Hematopoietic multipotent progenitor cell treated with erythropoietin and hydrocortisone succinate and interleukin-3 and kit ligand, for 15 days (in vitro differentiated cells): ENCODE results near the gene CACNA2D3.

ENCODE experiments used
- DNase-seq: peaks from one replicate; pipeline ENCODE4 v3.0.0-alpha.2; 2015; ENCODE audit warnings: low spot score

CACNA2D3 gene

GRCh38 chr3:54341811-54342210 is 219.5 kb downstream of the CACNA2D3 start:
- no peak for DNase-seq

DNA sequence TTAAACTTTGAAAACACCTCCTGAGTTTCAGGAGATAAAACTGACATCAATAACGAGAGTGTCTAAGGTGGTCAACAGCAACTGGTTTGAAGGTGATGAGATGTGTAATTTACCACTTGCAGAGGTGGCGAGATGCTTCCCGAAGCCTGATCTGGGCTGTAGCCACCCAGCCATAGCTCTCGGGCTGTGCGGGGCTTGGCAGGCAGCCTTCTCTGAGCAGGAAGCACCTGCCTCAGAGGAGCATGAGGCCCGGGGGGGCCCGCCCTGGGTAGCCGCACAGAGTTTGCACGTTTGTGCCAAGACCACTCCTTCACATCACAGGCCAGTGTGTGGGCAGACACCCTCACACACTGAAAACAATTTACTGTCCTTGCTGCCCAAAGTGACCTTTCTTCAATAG is 220.3 kb downstream of the CACNA2D3 start:
- no peak for DNase-seq

- no peak for DNase-seq
Measured at GRCh38 chr3:54343495-54343894, 221.1 kb downstream of the CACNA2D3 start.

DNA sequence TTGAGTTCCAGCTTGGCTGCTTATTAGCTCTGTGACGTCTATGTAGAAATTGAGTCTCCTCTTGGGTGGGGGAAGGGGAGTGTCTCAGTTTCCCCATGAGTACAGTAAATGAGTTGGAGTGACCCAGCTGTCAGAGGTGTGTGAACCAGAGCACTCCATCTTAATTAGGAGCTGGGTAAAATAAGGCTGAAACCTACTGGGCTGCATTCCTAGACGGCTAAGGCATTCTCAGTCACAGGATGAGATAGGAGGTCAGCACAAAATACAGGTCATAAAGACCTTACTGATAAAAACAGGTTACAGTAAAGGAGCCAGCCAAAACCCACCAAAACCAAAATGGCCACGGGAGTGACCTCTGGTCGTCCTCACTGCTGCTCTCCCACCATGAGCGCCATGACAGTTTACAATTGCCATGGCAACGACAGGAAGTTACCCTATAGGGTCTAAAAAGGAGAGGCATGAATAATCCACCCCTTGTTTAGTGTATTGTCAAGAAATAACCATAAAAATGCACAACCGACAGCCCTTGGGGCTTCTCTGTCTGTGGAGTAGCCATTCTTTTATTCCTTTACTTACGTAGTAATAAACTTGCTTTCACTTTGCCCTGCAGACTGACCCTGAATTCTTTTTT is 222.4 kb downstream of the CACNA2D3 start:
- DNase-seq, result no peak

DNA sequence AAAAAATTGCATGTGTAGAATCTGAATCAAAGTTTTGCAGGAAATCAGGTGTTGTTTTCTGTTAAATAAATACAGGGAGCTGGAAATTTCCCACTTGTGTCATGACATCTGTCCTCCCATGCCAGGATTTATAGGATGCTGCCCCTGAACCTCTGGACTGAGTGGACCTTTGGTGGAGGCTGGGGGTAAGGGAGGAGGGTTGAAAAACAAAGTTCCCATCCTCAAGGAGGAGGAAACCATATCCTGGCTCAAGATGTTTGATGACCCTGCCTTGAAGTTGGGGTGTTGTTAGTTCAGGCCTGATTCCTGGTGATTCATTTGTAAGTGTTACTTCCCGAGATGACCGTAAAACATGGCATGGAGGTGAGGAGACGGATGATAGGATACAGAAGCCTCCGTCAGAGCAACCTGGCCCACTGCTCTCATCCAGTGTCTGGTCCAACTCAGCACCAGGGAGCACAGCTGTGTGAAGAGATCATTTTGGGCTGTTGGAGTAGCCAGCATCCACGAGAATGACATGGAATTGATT is 223.6 kb downstream of the CACNA2D3 start:
- no peak for DNase-seq

DNA sequence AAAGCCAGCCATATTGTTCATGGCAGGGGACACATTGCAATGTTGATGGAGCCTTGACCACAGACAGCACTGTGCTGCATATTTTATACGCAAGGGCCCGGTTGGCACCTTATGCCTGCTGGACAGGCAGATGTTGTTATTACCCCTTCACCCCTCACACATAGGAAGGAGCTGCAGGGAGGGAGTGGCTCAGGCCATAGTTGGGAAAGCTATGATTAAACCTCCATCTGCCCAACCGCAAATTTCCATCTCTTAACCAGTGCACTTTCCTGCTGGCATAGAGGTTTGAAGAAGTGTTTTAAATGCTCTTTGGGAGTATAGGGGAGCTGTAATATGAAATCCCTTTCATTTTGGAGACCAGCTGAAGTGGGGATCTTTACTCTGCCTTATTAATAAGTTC is 224.7 kb downstream of the CACNA2D3 start:
- DNase-seq, result no peak

- DNase-seq, result no peak
Measured at GRCh38 chr3:54347933-54348332, 225.6 kb downstream of the CACNA2D3 start.

- no peak for DNase-seq
Measured at GRCh38 chr3:54349231-54349652, 226.9 kb downstream of the CACNA2D3 start.

GRCh38 chr3:54349691-54350090 is 227.3 kb downstream of the CACNA2D3 start:
- no peak for DNase-seq

DNA sequence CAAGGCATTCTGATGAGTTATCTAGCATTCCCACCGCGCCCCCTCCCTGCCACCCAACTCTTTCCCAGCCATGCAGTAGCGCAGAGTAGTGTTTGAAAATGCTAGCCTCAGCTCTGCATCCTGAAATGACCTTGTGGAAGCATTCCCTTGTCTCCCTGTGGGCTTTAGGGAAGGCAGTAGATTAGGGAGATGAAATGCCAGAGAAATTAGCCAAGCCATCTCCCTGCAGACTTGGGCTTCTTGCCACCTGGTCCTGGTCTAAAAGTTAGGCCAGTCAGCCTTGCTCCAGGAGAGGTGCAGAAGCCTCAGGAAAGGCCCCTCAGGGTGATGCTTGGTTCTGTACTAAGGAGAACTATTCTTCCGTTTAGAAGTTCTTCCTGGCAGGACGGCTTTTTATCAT is 231.2 kb downstream of the CACNA2D3 start:
- DNase-seq, result no peak

DNA sequence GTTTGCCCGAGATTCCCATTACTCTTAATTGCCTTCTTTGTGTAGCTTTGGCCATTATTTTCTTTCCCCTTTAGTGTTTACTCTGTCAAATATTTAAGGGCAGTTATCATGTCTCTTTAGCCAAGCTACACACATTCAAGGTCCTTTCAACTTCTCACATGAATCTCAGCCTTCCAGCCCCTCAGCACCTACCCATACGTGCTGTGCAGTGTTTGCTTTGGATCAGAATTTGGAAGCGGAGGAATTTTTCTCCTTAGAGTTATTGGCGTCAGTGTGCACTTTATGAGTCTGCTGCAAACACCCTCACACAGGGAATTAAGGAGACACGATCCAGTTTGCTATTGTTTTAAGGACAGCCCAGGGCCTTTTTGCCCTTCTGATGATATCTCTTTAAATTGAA is 231.6 kb downstream of the CACNA2D3 start:
- DNase-seq, result no peak

DNA sequence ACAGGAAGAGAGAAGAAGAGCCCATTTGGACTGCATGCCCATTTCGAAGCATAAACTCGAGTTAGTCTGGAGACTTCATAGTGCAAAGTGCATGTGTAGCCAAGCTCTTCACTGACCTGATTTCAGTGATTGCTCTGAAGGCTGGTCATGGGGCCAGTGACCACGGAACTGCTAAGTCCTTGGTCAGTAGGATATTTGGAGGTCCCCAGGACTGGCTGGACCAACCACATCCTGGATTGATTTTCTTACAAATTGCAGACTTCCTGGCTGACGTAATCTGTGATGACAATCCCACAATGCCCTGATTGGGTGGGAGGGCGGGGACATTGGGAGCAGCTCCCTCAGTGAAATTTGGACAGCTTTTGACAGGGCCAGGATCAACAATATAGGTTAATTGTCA is 233.4 kb downstream of the CACNA2D3 start:
- DNase-seq, result no peak

DNA sequence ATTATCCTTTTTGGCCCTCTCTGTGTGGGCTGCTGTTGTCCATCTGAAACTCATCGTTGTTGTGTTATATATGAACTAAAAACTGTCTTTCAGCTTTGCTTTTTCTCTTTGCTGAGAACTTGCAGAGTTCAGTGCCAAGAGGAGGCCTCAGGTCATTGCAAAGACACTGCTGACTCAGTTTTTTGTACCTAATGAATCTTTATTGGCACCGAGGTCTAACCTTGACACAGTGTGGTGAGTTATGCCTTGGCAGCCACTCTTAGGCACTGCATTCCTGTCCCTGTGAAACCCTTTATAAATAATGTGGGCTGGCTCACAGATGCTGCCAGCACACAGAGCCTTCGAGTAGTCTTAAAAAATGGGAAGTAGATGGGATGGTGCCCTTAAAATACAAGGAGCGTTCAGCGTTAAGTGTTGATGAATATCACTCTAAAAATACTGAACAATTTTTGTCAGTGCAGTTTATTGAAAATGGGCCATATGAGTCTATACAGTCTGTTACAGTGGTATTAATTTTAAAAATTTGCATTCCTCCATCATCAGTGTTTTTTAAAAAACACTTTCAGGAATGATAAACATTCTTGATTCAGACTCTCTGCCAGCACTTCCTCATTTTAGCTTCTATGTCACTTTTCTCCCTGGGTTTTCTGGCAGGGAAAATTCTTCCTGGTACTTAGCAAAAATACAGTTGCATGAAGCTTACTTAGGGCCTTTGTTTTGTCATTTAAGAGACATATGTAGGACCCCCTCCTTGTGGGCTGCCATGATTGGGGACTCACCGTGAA is 234.1 kb downstream of the CACNA2D3 start:
- DNase-seq, result no peak

DNA sequence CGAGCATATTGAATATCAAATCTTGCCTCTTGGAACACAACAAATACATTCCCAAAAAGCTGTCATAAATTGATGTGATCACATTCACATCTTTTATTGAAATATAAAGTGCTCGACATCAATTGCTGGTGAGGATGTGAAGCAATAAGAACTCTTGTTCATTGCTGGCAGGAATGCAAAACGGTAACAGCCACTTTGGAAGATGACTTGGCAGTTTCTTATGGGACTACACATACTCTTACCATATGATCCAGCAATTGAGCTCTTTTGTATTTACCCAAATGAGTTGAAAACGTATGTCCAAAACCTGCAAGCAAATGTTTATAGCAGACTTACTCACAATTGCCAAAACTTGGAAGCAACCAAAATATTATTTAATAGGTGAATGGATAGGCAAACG is 234.9 kb downstream of the CACNA2D3 start:
- DNase-seq, result no peak

- DNase-seq, result no peak
Measured at GRCh38 chr3:54358316-54358715, 236.0 kb downstream of the CACNA2D3 start.

DNA sequence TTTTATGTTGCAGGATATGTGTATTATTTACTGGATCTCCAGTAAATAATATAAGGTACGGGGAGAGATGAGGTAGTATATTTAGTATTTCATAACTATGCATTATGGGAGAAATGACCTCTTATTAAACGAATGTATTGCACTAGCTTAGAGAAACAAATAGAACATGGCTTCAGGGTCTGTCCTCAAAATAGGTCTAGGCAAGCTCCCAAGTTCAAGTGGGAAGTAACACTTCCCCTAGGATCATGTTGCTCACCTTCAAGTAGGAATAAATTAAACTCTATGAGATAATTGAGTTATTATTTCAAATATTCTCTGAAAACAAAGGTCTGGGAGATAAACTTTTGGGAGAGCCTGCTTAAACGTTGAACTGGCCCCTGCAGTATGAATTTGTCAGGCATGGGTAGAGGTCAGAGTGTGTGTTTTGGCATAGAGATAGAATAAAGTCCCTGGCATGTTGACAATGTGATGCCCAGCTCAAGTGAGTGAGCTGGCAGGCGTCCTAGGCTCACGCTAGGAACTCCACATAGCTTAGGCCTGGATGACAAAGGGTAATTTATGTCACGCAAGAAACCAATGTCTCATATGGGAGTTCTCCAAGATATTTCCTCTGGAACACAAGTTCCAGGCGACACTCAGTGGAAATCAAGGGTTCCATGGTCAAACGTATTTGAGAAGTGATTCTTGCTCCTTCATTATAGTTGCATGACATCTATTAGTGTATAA is 236.8 kb downstream of the CACNA2D3 start:
- no peak for DNase-seq

DNA sequence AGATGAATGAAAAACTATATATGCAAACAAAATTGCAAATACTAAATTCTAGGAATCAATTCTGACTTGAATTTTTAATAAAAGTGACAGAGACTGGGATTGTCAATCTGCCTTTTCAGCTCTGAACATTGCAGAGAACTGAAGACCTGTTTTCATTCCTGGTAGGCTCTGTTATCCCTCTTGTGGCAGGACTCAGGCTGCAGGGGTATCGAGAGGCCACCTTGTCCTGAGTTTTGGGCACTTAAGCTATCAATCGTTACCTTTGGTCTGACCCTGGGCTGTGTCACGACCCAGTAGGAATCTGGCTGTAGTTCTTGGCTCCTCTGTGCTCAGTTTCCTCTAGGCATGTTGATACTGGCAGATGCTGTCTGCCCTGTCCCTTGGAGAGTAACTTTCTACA is 238.0 kb downstream of the CACNA2D3 start:
- DNase-seq, result no peak

DNA sequence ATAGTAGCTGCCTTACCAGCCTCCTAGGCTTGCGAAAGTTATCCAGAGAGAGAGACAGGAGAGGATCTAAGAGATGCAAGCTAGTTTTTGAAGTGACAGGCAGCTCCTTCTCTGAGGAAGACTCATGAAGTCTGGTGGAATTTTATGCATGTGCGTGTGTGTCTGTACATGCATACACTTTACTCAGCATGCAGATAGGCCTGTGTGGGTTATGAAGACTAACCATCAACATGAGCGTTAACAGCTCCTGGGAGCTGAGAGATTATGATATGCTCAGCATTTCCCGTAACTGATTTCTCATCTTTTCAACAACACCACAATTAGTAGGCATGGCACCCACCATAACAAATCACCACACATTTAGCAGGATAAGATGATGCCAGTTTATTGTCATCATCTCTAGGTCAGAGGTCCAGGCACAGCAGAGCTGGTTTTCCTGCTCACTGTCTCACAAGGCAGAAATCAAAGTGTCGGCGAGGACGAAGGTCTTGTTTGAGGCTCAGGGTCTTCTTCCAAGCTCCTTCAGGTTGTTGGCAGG is 239.5 kb downstream of the CACNA2D3 start:
- no peak for DNase-seq

DNA sequence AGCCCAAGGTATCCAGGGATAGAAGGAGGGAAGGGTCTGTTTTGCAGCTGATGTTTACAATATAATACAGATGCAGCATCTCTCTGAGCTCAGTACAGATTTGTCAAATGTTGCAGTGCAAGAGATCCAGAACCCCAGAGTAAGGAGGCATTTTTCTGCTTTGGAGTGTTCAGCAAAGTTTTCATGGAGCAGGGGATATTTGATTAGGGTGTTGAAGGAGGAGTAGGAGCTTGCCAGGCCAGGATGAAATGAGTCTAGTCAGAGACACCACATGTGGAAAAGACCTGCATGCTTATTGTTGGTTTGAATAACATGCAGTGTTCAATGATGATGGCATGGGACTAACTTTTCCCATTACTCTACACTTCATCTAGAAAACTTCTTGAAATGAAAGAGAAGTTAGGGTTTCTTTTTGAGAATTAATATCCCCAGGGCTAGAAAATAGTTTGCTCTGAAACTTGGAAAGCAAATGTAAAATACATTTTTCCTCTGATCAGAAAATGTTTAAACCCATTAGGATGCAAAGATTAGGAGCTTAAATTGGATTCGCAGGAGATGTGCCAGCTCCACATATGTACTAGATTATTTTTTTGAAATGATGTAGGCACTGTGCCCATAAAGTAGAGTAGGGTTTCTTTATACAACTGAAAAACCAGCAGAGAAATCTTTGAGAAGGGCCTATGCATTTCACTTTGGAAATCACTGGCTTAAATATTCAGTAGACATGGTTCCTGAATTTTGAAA is 243.8 kb downstream of the CACNA2D3 start:
- no peak for DNase-seq

DNA sequence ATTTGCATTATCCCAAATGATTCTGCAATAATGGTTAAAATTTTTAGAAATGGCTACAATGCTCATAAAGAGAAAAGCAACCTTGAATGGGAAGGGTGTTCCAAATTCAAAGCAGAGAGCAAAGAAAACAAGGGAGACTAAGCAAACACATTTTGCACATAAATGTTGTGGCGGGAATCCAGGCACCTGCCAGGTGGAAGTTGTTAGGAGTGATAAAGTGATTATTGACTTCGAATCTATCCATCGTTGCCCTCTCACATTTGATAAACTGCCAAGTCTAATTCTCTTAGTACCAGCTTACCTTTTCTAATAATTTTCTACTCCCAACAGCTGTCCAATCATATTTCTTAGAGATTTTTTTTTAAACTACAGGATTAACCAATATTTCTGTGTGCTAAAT is 244.5 kb downstream of the CACNA2D3 start:
- no peak for DNase-seq

DNA sequence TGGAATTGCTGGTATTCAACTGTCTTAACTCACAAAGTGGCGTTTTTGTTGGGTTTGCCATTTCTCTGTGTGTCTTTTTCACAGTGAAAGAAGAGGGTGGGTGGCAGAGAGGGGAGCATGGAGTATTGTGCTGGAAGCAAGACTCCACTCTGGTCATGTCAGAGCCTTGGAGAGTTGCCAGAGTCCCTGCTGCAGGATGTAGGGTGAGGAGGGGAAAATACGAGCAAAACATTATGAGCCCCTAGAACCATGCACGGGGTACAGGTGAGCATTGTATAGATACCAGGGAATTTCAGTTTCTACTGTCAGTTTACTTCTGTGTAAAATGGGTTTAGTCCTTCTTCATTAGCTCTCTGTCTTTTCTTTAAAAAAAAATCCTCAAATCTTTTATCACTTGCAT is 249.9 kb downstream of the CACNA2D3 start:
- DNase-seq, result no peak
